ENCODE data around the gene CRYBB1. TPM values are rescaled to one million over a fixed set of nuclear protein-coding genes. Genes with fewer than 3 reads are reported as not detected.

The CRYBB1 gene
- polyA plus RNA-seq, 1 of the 3 experiments (the other 2 are of a cell fraction), result 0.05 TPM

- DNase-seq, result no peak
- peaks cover 33% of the 10 kb centered on the region for H3K79me2 ChIP-seq (ENCODE audit: insufficient read depth)
- H3K4me2 ChIP-seq, result no peak overlapping the region
- no peaks in the 10 kb centered on the region for H3K9me3 ChIP-seq
- H3K36me3 ChIP-seq (replicated peaks in 1 of 2; ENCODE audit: control insufficient read depth in 1 of 2, insufficient read depth in 2 of 2, low read length in 1 of 2), result no peaks in the 10 kb centered on the region
- no peaks in the 10 kb centered on the region for H4K20me1 ChIP-seq (ENCODE audit: insufficient read depth)
- WGBS (ENCODE audit: low lambda C conversion rate), result 92% methylated on average over 3 of the region's 3 CpGs
- ChIA-PET CTCF (no interaction called here), POLR2A (no interaction called here)
- no peaks in the 10 kb centered on the region for H3F3A ChIP-seq (replicated peaks; ENCODE audit: insufficient read depth)
- no peak overlapping the region for H2AFZ ChIP-seq (ENCODE audit: low read depth)
- H3K27ac ChIP-seq (ENCODE audit: low read depth in 2 of 2, low read length in 1 of 2), result no peak overlapping the region
- H3K9ac ChIP-seq, result no peak overlapping the region
- TF ChIP-seq SIN3A (IDR thresholded peaks at IDR 0.05; ENCODE audit: borderline replicate concordance, low read depth, low read length) (no peak), MEF2A (IDR thresholded peaks at IDR 0.05; ENCODE audit: borderline replicate concordance, low read depth) (no peak), TEAD4 (IDR thresholded peaks at IDR 0.05; ENCODE audit: borderline replicate concordance, insufficient read depth) (no peak), TAF1 (IDR thresholded peaks at IDR 0.05; ENCODE audit: borderline replicate concordance, low read depth, low read length) (no peak), GATA2 (CRISPR knock-in tag; IDR thresholded peaks at IDR 0.05) (no peak), JUND (IDR thresholded peaks at IDR 0.05) (no peak)
- peaks cover 0 to 3% of the 10 kb centered on the region in 2 experiments; a peak in 1 of 4 replicates for H3K4me1 ChIP-seq (ENCODE audit: control insufficient read depth in 1 of 2, insufficient read depth in 2 of 2, low read depth in 1 of 2, low read length in 1 of 2)
- no peak overlapping the region for H3K4me3 ChIP-seq (ENCODE audit: low read depth in 2 of 2, low read length in 1 of 2)
- H3K27me3 ChIP-seq (ENCODE audit: insufficient read depth), result no peaks in the 10 kb centered on the region
- no peaks in the 10 kb centered on the region for H3K9me2 ChIP-seq
Measured at GRCh38 chr22:26566994-26567393, 50.8 kb downstream of the CRYBB1 start.

- Histone ChIP-seq H3K27ac (ENCODE audit: low read depth in 2 of 2, low read length in 1 of 2) (no peak overlapping the region), H3K9me3 (no peaks in the 10 kb centered on the region), H2AFZ (ENCODE audit: low read depth) (no peak overlapping the region), H3F3A (replicated peaks; ENCODE audit: insufficient read depth) (no peaks in the 10 kb centered on the region), H3K9me2 (no peaks in the 10 kb centered on the region), H3K9ac (no peak overlapping the region), H4K20me1 (ENCODE audit: insufficient read depth) (no peaks in the 10 kb centered on the region), H3K27me3 (ENCODE audit: insufficient read depth) (no peaks in the 10 kb centered on the region), H3K4me1 (ENCODE audit: control insufficient read depth in 1 of 2, insufficient read depth in 2 of 2, low read depth in 1 of 2, low read length in 1 of 2) (peaks cover 0 to 3% of the 10 kb centered on the region in 2 experiments; a peak in 1 of 4 replicates), H3K36me3 (replicated peaks in 1 of 2; ENCODE audit: control insufficient read depth in 1 of 2, insufficient read depth in 2 of 2, low read length in 1 of 2) (no peaks in the 10 kb centered on the region), H3K79me2 (ENCODE audit: insufficient read depth) (peaks cover 24% of the 10 kb centered on the region; the same call in 1 of the 2 replicates), H3K4me2 (no peak overlapping the region), H3K4me3 (ENCODE audit: low read depth in 2 of 2, low read length in 1 of 2) (no peak overlapping the region)
- CTCF ChIA-PET, result no interaction called here
- no peak for TF ChIP-seq CTCF (IDR thresholded peaks at IDR 0.05)
- no peak for TF ChIP-seq RAD21 (IDR thresholded peaks at IDR 0.05; ENCODE audit: low read length)
- no peak for TF ChIP-seq MEF2A (IDR thresholded peaks at IDR 0.05; ENCODE audit: borderline replicate concordance, low read depth)
- no peak for TF ChIP-seq MXI1 (IDR thresholded peaks at IDR 0.05; ENCODE audit: low read depth, low read length)
- TF ChIP-seq TEAD4 (IDR thresholded peaks at IDR 0.05; ENCODE audit: borderline replicate concordance, insufficient read depth), result no peak
- TF ChIP-seq RFX5 (IDR thresholded peaks at IDR 0.05; ENCODE audit: low read length), result no peak
- TF ChIP-seq FOXM1 (IDR thresholded peaks at IDR 0.05; ENCODE audit: low read depth), result no peak
- TF ChIP-seq SMC3 (IDR thresholded peaks at IDR 0.05; ENCODE audit: low read depth, low read length), result no peak
- no peak for TF ChIP-seq TCF12 (IDR thresholded peaks at IDR 0.05)
- TF ChIP-seq POLR2AphosphoS5 (IDR thresholded peaks at IDR 0.05; ENCODE audit: low read depth, low read length), result no peak
- TF ChIP-seq GATA2 (CRISPR knock-in tag; IDR thresholded peaks at IDR 0.05), result no peak
- no peak for TF ChIP-seq EZH2phosphoT487 (IDR thresholded peaks at IDR 0.05; ENCODE audit: borderline replicate concordance, low read depth)
- no peak for TF ChIP-seq TAF1 (IDR thresholded peaks at IDR 0.05; ENCODE audit: borderline replicate concordance, low read depth, low read length)
- TF ChIP-seq JUND (IDR thresholded peaks at IDR 0.05), result no peak
- TF ChIP-seq ZBTB33 (IDR thresholded peaks at IDR 0.05; ENCODE audit: borderline replicate concordance, low read depth), result no peak
- no peak for TF ChIP-seq USF2 (IDR thresholded peaks at IDR 0.05; ENCODE audit: borderline replicate concordance, low read depth, low read length)
- 93% methylated on average over 8 of the region's 8 CpGs for WGBS (ENCODE audit: low lambda C conversion rate)
- POLR2A ChIA-PET, result no interaction called here
- no peak for DNase-seq
Measured at GRCh38 chr22:26565889-26566288, 51.9 kb downstream of the CRYBB1 start.
